Aorta (tissue), 5 donors: ENCODE results near the gene ASF1B. TPM values are rescaled to one million over a fixed set of nuclear protein-coding genes. Genes with fewer than 3 reads are reported as not detected.
"Not testable (repeated sequence)": the region's sequence is repeated elsewhere in the genome, so short reads cannot be mapped to it uniquely, and the experiment has no call there.

Source experiments
- ATAC-seq: fragments of 200-7000 bp; cut with Tn5 transposase; one replicate; pipeline ENCODE4 v1.9.1; 2022; ENCODE audit warnings: moderate library complexity; ENCODE audit not compliant: low FRiP score
- DNase-seq, 2 donors: peaks; one replicate each; pipeline ENCODE4 v3.0.0-alpha.2; 2020
- H3K27ac ChIP-seq, 2 donors: one replicate each; pipeline ENCODE4 v1.5.1; 2013; ENCODE audit warnings: low read length in 2 of 2, mild to moderate bottlenecking in 2 of 2, moderate library complexity in 2 of 2, control low read depth in 1 of 2, inconsistent platforms in 1 of 2, low read depth in 1 of 2
- H3K27me3 ChIP-seq, 2 donors: one replicate each; pipeline ENCODE4 v1.6.1; 2013; ENCODE audit warnings: control low read depth in 1 of 2, low read length in 1 of 2, mild to moderate bottlenecking in 1 of 2, moderate library complexity in 1 of 2; ENCODE audit not compliant: insufficient read depth in 2 of 2, control insufficient read depth in 1 of 2
- H3K36me3 ChIP-seq, 2 donors: one replicate each; pipeline ENCODE4 v1.6.1; 2013; ENCODE audit warnings: control low read depth in 1 of 2, low read length in 1 of 2, mild to moderate bottlenecking in 1 of 2; ENCODE audit not compliant: insufficient read depth in 2 of 2, control insufficient read depth in 1 of 2
- H3K4me1 ChIP-seq, 2 donors: one replicate each; pipeline ENCODE4 v1.6.1; 2013; ENCODE audit warnings: low read length in 2 of 2, control low read depth in 1 of 2, mild to moderate bottlenecking in 1 of 2, moderate library complexity in 1 of 2; ENCODE audit not compliant: insufficient read depth in 2 of 2, control insufficient read depth in 1 of 2
- H3K4me3 ChIP-seq, 2 donors: one replicate each; pipeline ENCODE4 v1.5.1; 2013; ENCODE audit warnings: low read length in 2 of 2, control low read depth in 1 of 2, mild to moderate bottlenecking in 1 of 2
- H3K9me3 ChIP-seq: one replicate; pipeline ENCODE4 v1.6.1; 2013; ENCODE audit warnings: mild to moderate bottlenecking, low read length; ENCODE audit not compliant: control insufficient read depth
- WGBS, 2 donors: extraction: QIAGEN DNeasy Blood & Tissue Kit; methylation state at CpG; one replicate each; pipeline ENCODE4 v1.1.7; 2013; 5-methylcytosine and 5-hydroxymethylcytosine counted together
- intact Hi-C, 2 donors: fragments of 100-400 bp; cut with DNase I; formaldehyde crosslinking; loops; one replicate each; pipeline versions ENCODE4 v1.14.2 to v1.15.0; 2022
- polyA plus RNA-seq, 2 donors: library from polyadenylated mRNA; stranded (reverse); fragments of 200-250 nt; gene quantifications; one replicate each; pipeline ENCODE4 v1.2.3, GENCODE V29; 2013
- total RNA-seq, 2 donors: library from RNA; stranded (reverse); fragmentation: NEBNext Ultra II Directional; extraction: Animal tissue kit (Norgen Biotek cat#: 25700); gene quantifications; one replicate each; pipeline ENCODE4 v1.2.1, GENCODE V29; 2021
- donor health status: healthy with polysubstance abuse.
- donor health status: Bipolar disorder and iron deficiency.
- donor health status: DM: no; HTN: no; CAD: no.
- donor health status: DM: no; HTN: no; CAD: no.
- donor health status: DM: yes; HTN: yes; CAD: no.

The ASF1B gene
- total and polyA plus RNA-seq, 4 donors, result 0.49 to 2.0 (median 1.3) TPM

DNA sequence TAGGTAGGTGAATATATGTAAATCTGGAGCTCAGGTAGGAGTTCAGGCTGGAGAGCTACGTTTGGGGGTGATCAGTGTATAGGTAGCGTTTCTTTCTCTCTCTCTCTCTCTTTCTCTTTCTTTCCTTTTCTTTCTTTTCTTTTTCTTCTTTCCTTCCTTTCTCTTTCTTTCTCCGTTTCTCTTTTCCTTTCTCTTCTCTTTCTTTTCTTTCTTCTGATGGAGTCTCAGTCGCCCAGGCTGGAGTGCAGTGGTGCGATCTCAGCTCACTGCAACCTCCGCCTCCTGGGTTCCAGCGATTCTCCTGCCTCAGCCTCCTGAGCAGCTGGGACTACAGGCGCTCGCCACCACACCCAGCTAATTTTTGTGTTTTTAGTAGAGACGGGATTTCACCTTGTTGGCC is 9.8 kb upstream of the ASF1B start:
- not testable (repeated sequence) for H3K4me1 ChIP-seq, H3K27ac ChIP-seq, H3K9me3 ChIP-seq, DNase-seq, H3K4me3 ChIP-seq, ATAC-seq, H3K27me3 ChIP-seq, H3K36me3 ChIP-seq
- intact Hi-C loops, result loop anchor here (5.0 to 10.0 kb wide), 2 partner anchors 139 to 326 kb away; no protein-coding TSS in a partner anchor
- WGBS, 2 donors, result 91 to 93% methylated on average over 10 of the region's 10 CpGs

DNA sequence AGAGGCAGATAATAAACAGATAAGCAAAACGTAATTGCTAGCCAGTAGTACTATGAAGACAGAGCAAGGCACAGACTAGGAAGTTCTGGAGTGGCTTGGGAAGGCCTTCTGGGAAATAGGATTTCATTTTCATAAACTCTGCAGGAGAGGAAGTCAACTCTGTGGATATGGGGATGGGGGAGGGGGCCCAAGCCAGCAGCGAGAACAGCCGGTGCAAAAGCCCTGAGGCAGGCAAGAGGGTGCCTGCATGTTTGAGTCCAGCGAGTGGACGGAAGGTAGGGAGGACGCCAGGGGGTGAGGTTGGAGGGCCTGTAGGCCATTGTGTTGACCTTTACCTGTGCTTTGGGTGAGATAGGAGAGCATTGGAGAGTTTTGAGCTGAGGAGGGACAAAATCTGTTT is 9.0 kb upstream of the ASF1B start:
- H3K9me3 ChIP-seq, result no peaks in the 10 kb centered on the region
- WGBS, 2 donors, result 89% methylated on average over 6 of the region's 6 CpGs
- DNase-seq (no peak), ATAC-seq (no peak)
- no peak overlapping the region for H3K4me3 ChIP-seq
- H3K4me1 ChIP-seq, result no peaks in the 10 kb centered on the region
- H3K36me3 ChIP-seq, result no peaks in the 10 kb centered on the region
- intact Hi-C loops, result loop anchor here (5.0 to 10.0 kb wide), 2 partner anchors 139 to 327 kb away; no protein-coding TSS in a partner anchor
- no peaks in the 10 kb centered on the region for H3K27me3 ChIP-seq
- H3K27ac ChIP-seq, result no peak overlapping the region

DNA sequence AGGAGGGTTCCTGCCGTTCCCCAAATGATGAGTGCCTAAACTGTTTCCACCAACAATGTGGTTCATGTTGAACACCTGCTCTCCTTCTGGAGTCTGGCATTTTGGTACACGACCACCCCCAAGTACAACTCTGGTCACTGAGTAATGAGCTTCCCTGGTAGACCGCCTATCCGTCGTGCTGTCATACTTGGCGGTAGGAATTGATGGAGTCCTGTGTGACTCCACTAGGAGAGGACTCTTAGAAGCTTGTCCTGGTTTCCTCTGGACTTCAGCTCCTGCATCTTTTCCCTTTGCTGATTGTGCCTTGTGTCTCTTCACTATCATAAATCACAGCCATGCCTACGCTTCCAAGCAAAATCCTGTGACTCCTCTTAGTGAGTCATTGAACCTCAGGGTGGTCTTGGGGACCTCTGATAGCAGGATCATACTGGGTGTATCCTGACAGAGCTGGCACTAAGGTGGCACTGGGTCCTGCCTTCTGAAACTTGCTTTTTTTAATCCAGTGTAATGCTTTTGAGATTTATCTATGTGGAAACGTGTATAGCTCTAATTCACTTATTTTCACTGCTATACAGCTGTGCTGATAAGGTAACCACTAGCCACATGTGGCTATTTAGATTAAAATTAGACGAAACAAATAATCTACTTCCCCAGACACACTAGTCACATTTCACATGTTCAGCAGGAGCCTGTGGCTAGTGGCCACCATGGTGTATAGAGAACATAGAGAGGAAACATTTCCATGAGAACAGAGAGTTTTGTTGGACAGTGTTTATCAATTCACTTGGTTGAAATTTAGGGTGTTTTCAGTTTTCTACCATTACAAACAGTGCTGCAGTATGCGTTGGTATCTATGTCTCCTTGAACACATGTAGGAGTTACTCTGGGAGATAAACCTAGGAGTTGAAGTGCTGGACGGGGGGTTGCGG is 6.1 kb upstream of the ASF1B start:
- WGBS, 2 donors, result 88 to 90% methylated on average over 12 of the region's 12 CpGs
- Histone ChIP-seq H3K36me3 (no peaks in the 10 kb centered on the region), H3K27me3 (no peaks in the 10 kb centered on the region), H3K27ac (no peak overlapping the region), H3K9me3 (no peaks in the 10 kb centered on the region), H3K4me3 (no peak overlapping the region), H3K4me1 (no peaks in the 10 kb centered on the region)
- intact Hi-C loops, result loop anchor here in 1 of 2 donors (10.0 kb wide), 1 partner anchor 142 kb away; no protein-coding TSS in a partner anchor
- no peak for DNase-seq
- ATAC-seq, result no peak

DNA sequence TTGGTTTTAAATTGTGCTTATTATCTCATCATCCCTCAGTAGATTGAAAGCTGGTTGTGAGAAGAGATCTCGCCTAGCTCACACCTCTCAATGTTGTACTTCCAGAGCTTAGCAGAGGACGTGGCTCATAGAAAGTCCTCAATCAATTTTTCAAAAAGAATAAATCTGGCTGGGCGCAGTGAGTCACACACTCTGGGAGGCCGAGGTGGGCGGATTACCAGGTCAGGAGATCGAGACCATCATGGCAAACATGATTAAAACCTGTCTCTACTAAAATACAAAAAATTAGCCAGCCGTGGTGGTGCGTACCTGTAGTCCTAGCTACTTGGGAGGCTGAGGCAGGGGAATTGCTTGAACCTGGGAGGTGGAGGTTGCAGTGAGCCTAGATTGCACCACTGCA is 4.7 kb upstream of the ASF1B start:
- H3K4me1 ChIP-seq, result no peaks in the 10 kb centered on the region
- no peaks in the 10 kb centered on the region for H3K36me3 ChIP-seq
- ATAC-seq (no peak), DNase-seq (no peak)
- H3K27me3 ChIP-seq, result no peaks in the 10 kb centered on the region
- no peak overlapping the region for H3K4me3 ChIP-seq
- intact Hi-C loops, result loop anchor here in 1 of 2 donors (10.0 kb wide), 1 partner anchor 144 kb away; no protein-coding TSS in a partner anchor
- 97 to 98% methylated on average over 8 of the region's 8 CpGs for WGBS, 2 donors
- H3K9me3 ChIP-seq, result no peaks in the 10 kb centered on the region
- no peak overlapping the region for H3K27ac ChIP-seq

DNA sequence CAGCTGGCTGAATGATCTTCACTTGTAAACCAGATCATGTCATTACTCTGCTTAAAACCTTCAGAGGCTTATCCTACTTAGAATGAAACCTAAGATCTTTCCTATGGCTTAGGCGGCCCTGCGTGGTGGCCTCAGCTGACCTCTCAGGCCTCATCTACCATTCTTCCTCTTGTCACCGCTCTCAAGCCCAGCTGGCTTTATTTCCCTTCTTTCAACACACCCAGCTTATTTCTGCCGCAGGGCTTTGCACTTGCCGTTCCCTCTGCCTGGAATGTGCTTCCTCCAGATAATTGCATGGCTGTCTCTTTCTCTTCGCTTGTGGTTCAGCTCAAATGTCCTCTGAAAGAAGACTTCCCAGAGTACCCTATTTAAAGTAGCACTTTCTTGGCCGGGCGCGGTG is 3.6 kb upstream of the ASF1B start:
- WGBS, 2 donors, result 87 to 90% methylated on average over 9 of the region's 9 CpGs
- Histone ChIP-seq H3K9me3 (no peaks in the 10 kb centered on the region), H3K27me3 (no peaks in the 10 kb centered on the region), H3K4me3 (no peak overlapping the region), H3K36me3 (no peaks in the 10 kb centered on the region), H3K4me1 (no peaks in the 10 kb centered on the region), H3K27ac (no peak overlapping the region)
- ATAC-seq, result no peak
- intact Hi-C loops, result loop anchor here (5.0 to 10.0 kb wide), 3 partner anchors 58 to 145 kb away; no protein-coding TSS in a partner anchor
- DNase-seq, result no peak

DNA sequence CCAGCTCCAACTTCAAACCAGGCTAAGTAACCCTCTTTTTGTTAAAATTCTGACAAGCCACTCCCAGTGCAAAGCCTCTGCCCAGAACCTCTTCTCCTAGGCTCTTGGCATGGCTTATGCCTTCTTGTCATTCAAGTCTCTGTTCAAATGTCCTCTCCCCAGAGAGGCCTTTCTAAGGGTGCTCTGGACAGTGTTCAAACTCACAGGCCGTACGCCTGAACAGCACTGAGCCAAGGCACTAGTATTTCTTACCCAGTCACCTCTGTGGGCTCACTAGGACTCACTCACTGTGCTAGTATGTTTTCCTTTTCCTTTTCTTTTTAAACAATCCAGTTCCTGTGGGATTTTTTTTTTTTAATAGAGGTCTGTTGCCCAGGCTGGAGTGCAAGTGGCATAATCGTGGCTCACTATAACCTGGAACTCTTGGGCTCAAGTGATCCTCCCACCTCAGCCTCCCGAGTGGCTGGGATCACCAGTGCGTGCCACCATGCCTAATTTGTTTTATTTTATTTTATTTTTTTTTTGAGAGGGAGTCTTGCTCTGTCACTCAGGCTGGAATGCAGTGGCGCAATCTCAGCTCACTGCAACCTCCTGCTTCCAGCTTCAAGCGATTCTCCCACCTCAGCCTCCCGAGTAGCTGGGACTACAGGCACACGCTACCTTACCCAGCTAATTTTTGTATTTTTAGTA is 2.3 kb upstream of the ASF1B start:
- H3K27me3 ChIP-seq, result no peaks in the 10 kb centered on the region
- no peaks in the 10 kb centered on the region for H3K4me1 ChIP-seq
- intact Hi-C loops, result loop anchor here (5.0 kb wide), 2 partner anchors 56 to 61 kb away; no protein-coding TSS in a partner anchor
- 38 to 39% methylated on average over 9 of the region's 9 CpGs for WGBS, 2 donors
- DNase-seq (no peak), ATAC-seq (no peak)
- peak overlapping the region in 1 of 2 donors; percentile 56 for H3K27ac ChIP-seq
- no peaks in the 10 kb centered on the region for H3K9me3 ChIP-seq
- no peaks in the 10 kb centered on the region for H3K36me3 ChIP-seq
- no peak overlapping the region for H3K4me3 ChIP-seq

DNA sequence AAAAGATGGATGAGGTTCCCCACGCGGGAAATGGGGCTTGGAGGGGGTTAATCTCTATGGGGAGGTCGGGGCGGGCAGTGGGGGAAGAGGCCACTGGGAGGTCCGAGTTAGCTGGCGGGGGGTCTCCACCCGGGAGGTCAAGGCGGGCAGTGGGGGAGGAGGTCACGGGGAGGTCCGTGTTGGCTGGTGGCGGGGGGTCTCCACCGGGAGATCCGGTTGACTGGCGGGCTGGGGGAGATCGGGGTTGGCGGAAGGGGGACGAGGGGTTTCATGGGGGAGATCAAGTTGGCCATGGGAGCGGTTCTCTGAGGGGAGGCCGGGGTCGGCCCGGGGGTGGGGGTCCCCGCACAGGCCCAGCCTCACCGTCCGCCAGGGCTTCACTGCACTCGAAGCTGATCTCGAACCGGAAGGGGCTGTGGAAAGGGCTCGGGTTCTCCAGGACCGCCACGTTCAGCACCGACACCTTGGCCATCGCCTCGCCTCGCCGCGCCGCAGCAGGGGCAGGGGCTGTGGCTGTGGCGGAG is 342 bp downstream of the ASF1B start:
- H3K27me3 ChIP-seq, result no peaks in the 10 kb centered on the region
- H3K4me1 ChIP-seq, result no peaks in the 10 kb centered on the region
- peak overlapping the region in 1 of 2 donors; percentile 7 for H3K27ac ChIP-seq
- WGBS, 2 donors, result 0 to 1% methylated on average over 31 to 38 of the region's 38 CpGs
- ATAC-seq (peak; percentile 5), DNase-seq (no peak)
- no peak overlapping the region for H3K4me3 ChIP-seq
- H3K9me3 ChIP-seq, result no peaks in the 10 kb centered on the region
- no peaks in the 10 kb centered on the region for H3K36me3 ChIP-seq
- intact Hi-C loops, result loop anchor here (2.0 to 5.0 kb wide), 4 partner anchors 45 to 129 kb away; partner anchors contain the start of genes RFX1 (in 1 of the 2) and SAMD1 (in 1 of the 2)

DNA sequence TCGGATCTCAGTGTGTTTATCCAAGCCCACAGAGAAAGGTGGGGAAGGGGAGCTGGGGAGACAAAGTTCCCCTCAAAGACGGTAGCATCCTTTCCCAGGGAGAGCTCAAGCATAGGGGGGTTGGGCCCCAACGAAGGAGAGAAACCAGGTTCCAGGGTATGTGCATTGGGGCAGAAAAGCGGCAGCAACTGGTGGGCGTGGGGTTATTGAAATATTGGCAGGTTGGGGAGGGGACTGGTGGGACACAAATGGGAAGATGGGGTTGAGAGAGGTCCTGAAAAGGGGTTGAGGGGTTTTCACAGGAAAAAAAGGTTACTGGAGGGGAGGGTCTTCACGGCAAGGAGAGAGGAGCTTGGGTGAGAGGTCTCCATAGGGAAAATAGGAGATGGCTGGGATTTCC is 1.0 kb downstream of the ASF1B start:
- no peak overlapping the region for H3K27ac ChIP-seq
- 38 to 46% methylated on average over 6 of the region's 6 CpGs for WGBS, 2 donors
- H3K4me1 ChIP-seq, result no peaks in the 10 kb centered on the region
- DNase-seq (no peak), ATAC-seq (no peak)
- no peaks in the 10 kb centered on the region for H3K27me3 ChIP-seq
- no peaks in the 10 kb centered on the region for H3K9me3 ChIP-seq
- H3K36me3 ChIP-seq, result no peaks in the 10 kb centered on the region
- intact Hi-C loops, result loop anchor here (5.0 kb wide), 2 partner anchors 53 to 58 kb away; no protein-coding TSS in a partner anchor
- H3K4me3 ChIP-seq, result no peak overlapping the region
